NCI-H774 (cell line): ENCODE measurements around the gene SCPEP1.
"Not testable (repeated sequence)": the region's sequence is repeated elsewhere in the genome, so short reads cannot be mapped to it uniquely, and the experiment has no call there.

Source experiments
- DNase-seq: peaks from one replicate; lab custom pipeline; 2025; lab: John Stamatoyannopoulos, UW

SCPEP1 gene

GRCh38 chr17:56965241-56965640, 12.7 kb upstream of the SCPEP1 start:
- DNase-seq, result not testable (repeated sequence)

DNA sequence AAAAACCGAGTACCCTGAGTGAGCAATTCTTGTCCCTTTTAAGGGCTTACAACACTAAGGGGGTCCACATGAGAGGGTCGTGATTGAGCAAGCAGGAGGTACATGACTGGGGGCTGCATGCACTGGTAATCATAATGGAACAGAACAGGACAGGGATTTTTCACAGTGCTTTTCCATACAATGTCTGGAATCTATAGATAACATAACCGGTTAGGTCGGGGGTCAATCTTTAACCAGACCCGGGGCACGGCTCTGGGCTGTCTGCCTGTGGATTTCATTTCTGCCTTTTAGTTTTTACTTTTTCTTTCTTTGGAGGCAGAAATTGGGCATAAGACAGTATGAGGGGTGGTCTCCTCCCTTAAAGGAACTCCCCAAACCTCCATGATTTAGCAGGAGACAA, 12.2 kb upstream of the SCPEP1 start:
- DNase-seq, result not testable (repeated sequence)

DNA sequence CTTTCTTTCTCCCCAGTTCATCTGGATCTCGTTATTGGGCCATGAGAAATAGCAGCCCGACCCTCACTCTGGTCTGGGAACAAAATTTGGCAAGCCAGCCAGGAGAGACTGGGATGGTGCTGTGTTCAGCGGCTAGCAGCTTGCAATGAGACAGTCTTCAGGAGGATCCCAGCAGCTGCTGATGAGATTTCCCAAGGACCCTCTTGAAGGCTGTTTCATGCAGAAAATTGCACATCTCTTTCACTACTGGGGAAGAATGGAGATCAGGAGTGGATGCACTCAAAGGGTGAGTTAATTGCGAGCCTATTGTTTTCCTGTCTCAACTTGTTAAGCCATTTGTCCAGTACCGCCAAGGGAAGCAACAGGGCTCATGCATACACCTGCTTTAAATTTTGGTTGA, 11.6 kb upstream of the SCPEP1 start:
- peak; percentile 35 for DNase-seq

- DNase-seq, result no peak
Observed at GRCh38 chr17:56970974-56971373, 7.0 kb upstream of the SCPEP1 start.

GRCh38 chr17:56972111-56972730, 5.7 kb upstream of the SCPEP1 start:
- no peak for DNase-seq

- DNase-seq, result no peak
Observed at GRCh38 chr17:56973520-56973919, 4.4 kb upstream of the SCPEP1 start.

- no peak for DNase-seq
Observed at GRCh38 chr17:56974055-56974454, 3.9 kb upstream of the SCPEP1 start.

GRCh38 chr17:56975656-56976055, 2.3 kb upstream of the SCPEP1 start:
- no peak for DNase-seq

- no peak for DNase-seq
Observed at GRCh38 chr17:56976941-56977608, 856 bp upstream of the SCPEP1 start.

- no peak for DNase-seq
Observed at GRCh38 chr17:56978441-56979090, 635 bp downstream of the SCPEP1 start.

DNA sequence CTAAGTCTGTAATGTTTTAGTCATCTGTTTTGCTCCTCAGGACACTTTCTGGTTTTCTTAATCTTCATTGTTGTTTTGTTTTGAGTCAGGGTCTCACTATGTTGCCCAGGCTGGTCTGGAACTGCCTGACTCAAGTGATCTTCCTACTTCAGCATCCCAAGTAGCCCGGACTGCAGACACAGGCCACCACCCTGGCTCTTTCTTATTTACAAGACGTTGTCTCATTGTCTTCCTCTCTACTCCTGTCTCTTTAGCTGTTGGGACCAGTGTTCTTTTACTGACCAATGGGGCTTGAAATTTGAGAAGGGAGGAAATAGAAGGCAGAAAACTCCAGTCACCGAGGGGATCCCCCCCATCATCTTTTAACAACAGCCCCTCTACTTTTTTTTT, 1.2 kb downstream of the SCPEP1 start:
- no peak for DNase-seq

GRCh38 chr17:56980526-56980925, 2.6 kb downstream of the SCPEP1 start:
- not testable (repeated sequence) for DNase-seq

GRCh38 chr17:56982312-56982711, 4.4 kb downstream of the SCPEP1 start:
- DNase-seq, result no peak

- DNase-seq, result no peak
Observed at GRCh38 chr17:56983366-56983765, 5.4 kb downstream of the SCPEP1 start.

- DNase-seq, result no peak
Observed at GRCh38 chr17:56985371-56986162, 7.6 kb downstream of the SCPEP1 start.

DNA sequence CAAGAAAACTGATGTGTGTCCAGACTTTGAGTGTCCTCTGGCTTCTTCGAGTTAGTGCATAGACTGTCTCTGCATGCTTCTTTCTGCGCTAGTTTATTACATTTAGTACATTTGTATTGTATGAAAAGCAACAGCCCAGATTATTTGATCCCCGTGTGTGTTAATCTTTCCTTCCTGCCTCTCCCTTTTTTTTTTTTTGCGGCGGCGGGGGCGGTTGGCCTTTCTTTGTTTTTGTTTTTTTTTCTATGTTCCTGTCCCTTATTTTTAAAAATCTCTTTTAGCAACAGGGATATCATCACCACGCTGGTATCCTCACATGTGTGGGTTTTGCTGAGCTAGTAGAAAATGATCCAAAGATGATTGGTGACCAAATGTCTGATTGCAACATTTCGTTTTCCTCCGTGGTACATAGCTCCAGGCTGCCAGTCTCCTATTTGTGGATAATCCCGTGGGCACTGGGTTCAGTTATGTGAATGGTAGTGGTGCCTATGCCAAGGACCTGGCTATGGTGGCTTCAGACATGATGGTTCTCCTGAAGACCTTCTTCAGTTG, 9.4 kb downstream of the SCPEP1 start:
- no peak for DNase-seq

GRCh38 chr17:56988901-56989572, 11.1 kb downstream of the SCPEP1 start:
- DNase-seq, result no peak

DNA sequence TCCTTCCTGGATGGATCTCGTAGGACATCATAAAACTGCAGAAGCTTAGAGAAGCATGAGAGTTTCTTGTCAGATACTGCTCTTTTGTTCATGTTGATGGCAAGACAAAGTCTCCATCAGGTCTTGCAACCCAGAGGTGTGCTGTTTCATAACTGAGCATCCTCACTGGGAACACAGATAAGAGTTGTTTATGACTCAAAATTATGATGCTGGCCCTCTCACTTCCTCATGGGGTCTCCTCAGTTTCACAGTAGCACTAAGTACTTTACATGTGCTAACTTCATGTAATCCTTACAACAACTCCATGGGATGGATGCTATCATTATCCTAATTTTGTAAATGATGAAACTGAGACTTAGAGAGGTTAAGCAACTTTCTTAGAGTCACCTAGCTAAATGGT, 14.4 kb downstream of the SCPEP1 start:
- DNase-seq, result no peak

DNA sequence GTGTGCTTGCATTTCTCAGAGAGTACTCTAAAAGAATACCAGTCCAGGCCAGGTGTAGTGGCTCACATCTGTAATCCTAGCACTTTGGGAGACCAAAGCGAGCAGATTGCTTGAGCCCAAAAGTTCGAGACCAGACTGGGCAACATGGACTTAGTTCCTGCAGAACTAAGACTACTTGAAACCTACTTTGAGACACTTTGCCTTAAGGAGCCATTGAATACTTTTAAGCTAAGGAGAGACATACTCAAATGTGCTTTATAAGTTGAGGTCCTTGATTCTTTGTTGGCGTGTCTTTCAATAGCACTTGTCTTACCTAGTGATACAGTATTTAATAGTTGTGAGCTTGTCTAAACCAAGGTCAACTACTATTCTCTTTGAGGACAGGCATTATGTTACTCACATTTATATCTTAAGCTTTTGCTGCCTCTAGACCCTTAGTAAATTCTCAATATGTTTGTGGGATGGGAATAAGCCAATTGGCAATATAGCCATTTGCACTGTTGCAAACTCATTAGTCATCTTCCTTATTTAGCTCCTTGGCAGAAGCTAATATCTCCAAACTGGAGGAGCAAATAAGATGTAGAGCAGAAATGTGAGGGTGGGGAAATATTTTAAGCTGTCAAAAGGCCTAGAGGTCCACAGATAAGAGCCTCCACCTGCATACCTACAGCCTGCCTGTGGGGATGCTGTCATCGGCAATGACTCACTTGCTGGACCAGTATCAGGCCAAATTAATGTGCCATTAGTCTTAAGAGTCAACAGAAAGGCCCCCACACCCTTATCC, 16.3 kb downstream of the SCPEP1 start:
- no peak for DNase-seq

DNA sequence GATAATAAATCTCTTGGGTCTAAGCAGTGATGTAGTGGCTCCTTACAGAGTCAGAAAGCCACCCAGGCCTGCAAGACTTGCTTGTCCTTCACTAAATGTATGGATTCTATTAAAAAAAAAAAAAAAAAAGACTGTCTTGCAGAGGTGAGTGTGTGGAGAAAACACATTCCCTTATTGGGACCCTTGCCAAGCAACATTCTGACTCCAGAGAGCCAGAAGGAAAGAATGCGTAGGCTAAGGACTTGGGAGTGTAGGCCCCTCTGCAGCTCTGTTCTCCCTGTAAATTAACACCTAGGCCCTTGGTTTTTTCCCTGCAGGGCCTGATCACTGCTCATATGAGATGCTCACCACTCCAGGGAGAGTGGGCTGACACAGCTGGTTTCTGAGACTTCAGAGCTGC, 17.8 kb downstream of the SCPEP1 start:
- DNase-seq, result no peak

GRCh38 chr17:56997313-56997712, 19.4 kb downstream of the SCPEP1 start:
- DNase-seq, result no peak
